Fibroblast of gingiva (primary cell): Measurements from ENCODE around the gene TTLL8.

Experiments
- DNase-seq: peaks from one replicate; pipeline ENCODE4 v3.0.0-alpha.2; 2011; ENCODE audit warnings: low read depth

TTLL8 gene

DNA sequence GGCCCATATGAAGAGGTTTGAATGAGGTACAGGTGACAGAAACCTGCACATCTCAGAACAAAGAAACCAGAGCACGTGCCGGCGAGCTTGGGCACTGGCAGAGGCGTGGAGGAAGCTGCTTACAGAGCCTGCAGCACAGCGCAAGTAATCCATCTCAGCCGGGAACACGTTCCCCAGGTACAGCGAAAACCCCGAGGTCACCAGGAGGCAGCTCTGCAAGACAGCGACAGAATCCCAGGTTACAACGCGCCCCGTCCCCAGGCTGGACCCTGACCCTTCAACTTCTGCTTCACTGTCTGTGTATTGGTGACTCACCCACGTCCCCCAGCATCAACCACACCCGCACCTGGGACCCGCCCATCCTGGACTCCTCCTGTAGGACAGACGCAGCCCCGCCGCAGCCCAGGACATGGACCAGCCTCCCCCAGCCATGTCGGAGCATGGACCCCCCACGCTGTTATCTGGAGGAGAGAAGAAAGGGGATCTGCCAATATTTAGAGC lies 24.9 kb upstream of the TTLL8 start:
- DNase-seq: no peak

- DNase-seq: no peak
Observed at GRCh38 chr22:50082197-50082715, 24.2 kb upstream of the TTLL8 start.

- DNase-seq: no peak
Observed at GRCh38 chr22:50081426-50082196, 23.5 kb upstream of the TTLL8 start.

DNA sequence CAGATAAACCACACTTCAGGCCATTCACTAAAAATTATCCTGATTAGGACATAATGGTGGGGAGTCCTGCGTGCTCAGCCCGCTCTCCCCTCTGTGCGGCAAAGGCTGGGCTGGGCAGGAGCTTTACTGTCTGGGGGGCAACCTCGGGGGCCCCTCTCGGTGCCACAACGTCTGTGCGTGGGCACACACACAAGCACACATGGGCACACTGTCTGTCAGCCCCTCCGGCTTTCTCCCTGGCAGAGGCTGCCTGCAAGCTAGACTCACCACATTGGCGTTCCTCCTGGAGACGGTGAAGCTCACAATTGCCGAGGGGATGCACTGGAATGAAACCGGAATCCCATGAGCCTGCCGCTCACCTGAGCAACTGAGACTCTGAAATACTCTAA lies 22.0 kb upstream of the TTLL8 start:
- DNase-seq: no peak

DNA sequence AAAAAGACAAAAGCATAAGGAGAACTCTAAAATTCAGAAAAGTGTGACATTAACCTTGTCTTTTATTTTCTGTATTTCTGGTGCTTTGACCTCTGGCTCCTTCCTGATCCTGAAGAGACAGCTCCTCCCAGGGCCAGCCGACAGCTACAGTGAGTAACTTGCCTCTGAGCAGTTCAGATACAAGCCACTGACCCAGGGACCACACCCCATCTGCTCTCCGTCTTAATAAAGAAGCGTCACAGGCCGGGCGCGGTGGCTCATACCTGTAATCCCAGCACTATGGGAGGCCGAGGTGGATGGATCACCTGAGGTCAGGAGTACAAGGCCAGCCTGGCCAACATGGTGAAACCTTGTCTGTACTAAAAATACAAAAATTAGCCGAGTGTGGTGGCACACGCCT lies 20.7 kb upstream of the TTLL8 start:
- DNase-seq: no peak

GRCh38 chr22:50078246-50078645 lies 20.1 kb upstream of the TTLL8 start:
- DNase-seq: no peak

- no peak for DNase-seq
Observed at GRCh38 chr22:50076646-50077535, 18.8 kb upstream of the TTLL8 start.

GRCh38 chr22:50074551-50075530 lies 16.7 kb upstream of the TTLL8 start:
- no peak for DNase-seq

DNA sequence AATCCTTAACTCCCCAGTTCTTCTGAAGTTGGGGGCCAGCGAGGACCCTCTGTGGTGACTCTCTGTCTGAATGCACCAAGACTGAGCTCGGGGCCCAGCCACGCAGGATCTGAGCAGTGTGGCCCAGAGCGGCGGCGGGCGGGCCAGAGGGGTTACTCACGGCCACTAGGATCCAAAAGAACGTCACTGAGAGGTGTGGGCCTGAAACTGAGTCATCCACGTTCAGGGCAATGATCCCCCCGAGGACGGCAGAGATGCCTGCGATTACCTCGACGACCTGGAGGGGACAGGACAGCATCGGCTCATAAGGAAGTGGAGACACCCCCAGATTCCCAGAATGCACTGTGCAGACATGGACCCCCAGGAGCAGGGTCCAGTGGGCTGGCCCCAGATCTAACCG lies 16.0 kb upstream of the TTLL8 start:
- DNase-seq: no peak

DNA sequence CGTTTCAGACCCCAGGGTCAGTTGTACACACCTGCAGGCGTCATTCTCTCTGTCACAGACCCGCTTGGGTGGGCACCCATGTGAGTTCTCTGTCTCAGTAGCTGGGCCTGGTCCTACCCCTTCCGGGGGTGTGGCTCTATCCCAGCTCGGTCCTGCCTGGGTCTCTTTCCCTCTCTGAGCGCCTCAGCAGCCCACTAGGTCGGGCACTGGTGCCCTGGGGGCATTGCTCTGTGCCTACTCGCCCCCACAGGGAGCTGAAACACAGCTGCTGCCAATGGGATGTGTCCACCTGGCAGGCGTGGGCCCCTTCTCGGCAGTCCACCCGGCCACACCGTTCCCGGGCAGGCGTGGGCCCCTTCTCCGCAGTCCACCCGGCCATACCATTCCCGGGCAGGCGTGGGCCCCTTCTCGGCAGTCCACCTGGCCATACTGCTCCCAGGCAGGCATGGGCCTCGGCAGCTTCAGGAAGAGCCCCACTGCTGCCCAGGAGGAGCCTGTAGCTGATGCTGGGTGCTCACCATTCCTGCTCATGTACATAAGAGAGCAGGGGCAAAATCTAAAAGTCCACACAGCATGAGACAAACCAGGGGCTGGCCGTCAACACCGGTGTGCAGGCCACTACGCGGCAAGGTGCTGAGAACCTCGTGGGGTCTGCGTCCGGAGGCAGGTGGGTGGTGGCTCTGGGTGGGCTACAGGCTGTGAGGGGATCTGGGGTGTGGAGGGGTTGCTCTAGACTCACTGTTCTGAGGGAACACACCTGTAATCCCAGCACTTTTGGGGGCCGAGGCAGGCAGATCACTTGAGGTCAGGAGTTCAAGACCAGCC lies 14.8 kb upstream of the TTLL8 start:
- DNase-seq: no peak

DNA sequence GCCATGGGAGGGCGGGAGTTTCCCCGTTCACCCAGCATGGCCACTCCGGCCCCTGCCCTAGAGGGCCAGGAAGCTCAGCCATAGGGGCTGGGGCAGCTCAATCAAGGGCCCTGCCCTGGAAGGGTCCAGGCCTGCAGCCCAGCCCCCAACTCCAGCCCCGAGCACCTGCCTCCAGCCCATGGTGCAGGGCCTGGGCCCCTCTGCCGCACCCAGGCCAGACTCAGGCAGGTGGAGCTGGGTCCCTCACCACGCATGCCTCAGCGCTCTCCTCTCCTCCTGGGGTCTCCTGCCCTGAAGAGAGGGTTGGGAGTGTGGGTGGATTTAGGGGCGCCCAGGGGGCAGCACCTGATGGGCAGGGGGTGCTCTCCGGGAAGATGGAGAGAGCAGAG lies 14.1 kb upstream of the TTLL8 start:
- DNase-seq: no peak

DNA sequence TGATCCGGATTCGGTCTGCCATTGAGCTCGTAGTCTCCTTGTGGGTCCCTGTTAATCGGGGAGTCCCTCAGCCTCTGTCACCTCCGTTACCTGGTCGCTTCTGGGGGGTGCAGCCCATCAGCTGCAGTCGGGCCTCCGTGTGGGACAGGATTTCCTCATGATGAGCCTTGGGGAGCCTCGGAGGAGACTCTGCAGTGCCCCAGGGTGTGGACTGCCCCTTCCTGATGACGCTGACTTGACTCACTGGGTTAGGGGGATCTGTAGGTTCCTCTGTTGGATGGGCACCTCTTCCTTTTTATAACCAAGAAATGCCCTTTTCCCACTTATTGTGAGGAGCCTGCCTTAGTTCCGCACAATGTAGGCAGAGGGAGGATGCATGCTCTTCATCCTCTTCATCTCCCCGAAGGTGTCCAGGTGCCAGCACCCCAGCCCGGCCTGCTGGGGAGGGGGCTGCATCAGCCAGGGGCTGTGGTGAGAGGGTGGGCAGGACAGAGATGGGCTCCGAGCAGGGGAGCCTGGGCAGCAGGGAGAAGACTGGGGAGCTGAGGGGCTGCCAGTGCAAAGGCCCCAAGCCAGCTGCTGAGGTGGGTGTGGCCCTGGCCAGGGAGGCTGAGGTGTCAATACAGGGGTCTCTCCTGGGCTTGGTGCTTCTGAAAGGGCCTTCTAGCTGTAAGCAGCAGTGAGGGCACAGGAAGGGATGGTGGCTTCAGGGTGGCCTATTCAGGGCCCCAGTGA lies 13.5 kb upstream of the TTLL8 start:
- no peak for DNase-seq

DNA sequence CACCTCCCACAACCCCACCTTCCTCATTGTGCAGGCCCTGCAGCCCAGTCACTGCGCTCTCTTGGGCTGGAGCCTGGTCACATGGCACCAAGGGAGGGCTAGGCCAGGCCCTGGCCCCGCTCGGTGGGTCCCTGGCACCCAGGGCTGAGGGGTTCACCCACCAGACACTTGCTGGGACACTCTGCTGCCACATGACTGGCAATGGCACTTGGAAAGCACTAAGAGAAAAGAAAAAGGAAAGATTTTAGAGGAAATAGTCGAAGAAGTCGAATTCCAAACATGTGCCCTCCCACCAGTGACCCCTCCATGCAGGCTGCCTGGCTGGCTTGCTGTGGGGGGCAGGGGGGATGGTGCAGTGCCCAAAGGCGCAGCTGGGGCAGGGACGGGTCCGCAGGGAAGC lies 12.3 kb upstream of the TTLL8 start:
- DNase-seq: no peak

- DNase-seq: no peak
Observed at GRCh38 chr22:50068096-50068495, 10.0 kb upstream of the TTLL8 start.

GRCh38 chr22:50067244-50067643 lies 9.1 kb upstream of the TTLL8 start:
- DNase-seq: no peak

GRCh38 chr22:50064453-50064852 lies 6.4 kb upstream of the TTLL8 start:
- no peak for DNase-seq

GRCh38 chr22:50063589-50064393 lies 5.7 kb upstream of the TTLL8 start:
- DNase-seq: no peak

DNA sequence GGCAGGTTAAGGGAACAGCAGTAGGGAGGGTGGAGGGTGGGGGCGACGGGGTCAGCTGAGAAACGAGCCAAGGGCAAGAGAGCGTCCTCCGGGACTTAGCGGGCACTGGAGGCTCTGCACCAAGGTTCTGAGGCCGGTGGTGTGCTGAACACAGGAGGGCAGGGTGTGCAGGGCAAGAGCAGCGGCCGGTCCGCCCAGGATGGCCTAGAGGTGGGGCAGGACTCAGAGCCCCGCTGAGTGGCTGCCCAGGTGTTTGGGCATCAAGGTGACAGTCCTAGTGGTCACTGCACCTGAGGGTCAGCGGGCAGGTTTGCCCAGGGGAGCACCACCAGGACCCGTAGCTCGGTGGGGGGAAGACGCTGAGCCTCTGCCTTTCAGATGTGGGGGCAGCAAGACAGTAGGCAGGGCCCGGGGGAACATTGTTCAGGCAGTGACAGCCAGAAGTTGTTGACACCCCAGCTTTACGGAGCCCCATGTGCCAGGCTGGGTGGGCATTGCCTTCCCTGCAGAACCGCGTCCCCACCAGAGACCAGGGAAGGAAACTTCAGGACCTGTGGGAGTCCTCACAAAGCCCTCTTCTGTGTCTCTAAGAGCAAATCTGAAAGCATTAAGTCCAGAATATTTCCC lies 4.5 kb upstream of the TTLL8 start:
- DNase-seq: no peak

- DNase-seq: no peak
Observed at GRCh38 chr22:50061824-50062355, 3.8 kb upstream of the TTLL8 start.
